PFSK-1 (cell line): ENCODE data around the gene ZNF503.

Experiments used
- POLR2AphosphoS5 ChIP-seq: IDR thresholded peaks from 2 replicates; pipeline ENCODE4 v1.6.1; 2012; ENCODE audit warnings: low read depth, mild to moderate bottlenecking, control low read depth, low read length, moderate library complexity
- REST ChIP-seq, 2 experiments: IDR thresholded peaks; 2 replicates each; pipeline versions ENCODE4 v1.6.1 to v1.8.0; 2011 to 2012; ENCODE audit warnings: low read depth in 2 of 2, low read length in 2 of 2, control low read depth in 1 of 2, inconsistent platforms in 1 of 2, mild to moderate bottlenecking in 1 of 2, moderate library complexity in 1 of 2; ENCODE audit not compliant: insufficient read depth in 1 of 2

- no peak for TF ChIP-seq REST (IDR thresholded peaks at IDR 0.05; ENCODE audit: insufficient read depth in 1 of 2, low read depth in 2 of 2, low read length in 2 of 2)
- TF ChIP-seq POLR2AphosphoS5: no peak
Measured at GRCh38 chr10:75434291-75434690, 32.7 kb upstream of the ZNF503 start.
